Erythroblast (primary cell): ENCODE results near the gene LTBP3.
"Not testable (repeated sequence)": the region's sequence is repeated elsewhere in the genome, so short reads cannot be mapped to it uniquely, and the experiment has no call there.

Source experiments
- DNase-seq, 2 experiments: peaks; one replicate each; lab custom pipeline; 2025; lab: John Stamatoyannopoulos, UW
- GATA1 ChIP-seq: IDR thresholded peaks from 2 replicates; pipeline ENCODE4 v1.6.1; 2011; ENCODE audit warnings: low read depth, mild to moderate bottlenecking, control low read depth, low read length, moderate library complexity
- POLR2A ChIP-seq: IDR thresholded peaks from 2 replicates; pipeline ENCODE4 v1.6.1; 2011; ENCODE audit warnings: mild to moderate bottlenecking, low read length

LTBP3 gene

GRCh38 chr11:65516135-65516968 lies 41.8 kb downstream of the LTBP3 start:
- DNase-seq = no peak
- TF ChIP-seq GATA1 (no peak), POLR2A (no peak)

- not testable (repeated sequence) for DNase-seq
Observed at GRCh38 chr11:65512311-65512710, 45.8 kb downstream of the LTBP3 start.

GRCh38 chr11:65506772-65507505 lies 51.2 kb downstream of the LTBP3 start:
- DNase-seq = peak; percentile 81 to 89
- TF ChIP-seq POLR2A (peak; percentile 95), GATA1 (no peak)

GRCh38 chr11:65506290-65506771 lies 51.8 kb downstream of the LTBP3 start:
- no peak for DNase-seq
- TF ChIP-seq POLR2A (no peak), GATA1 (no peak)

- no peak for DNase-seq
- peak; percentile 74 for TF ChIP-seq POLR2A
- no peak for TF ChIP-seq GATA1
Observed at GRCh38 chr11:65505466-65506289, 52.5 kb downstream of the LTBP3 start.

GRCh38 chr11:65504674-65505465 lies 53.3 kb downstream of the LTBP3 start:
- DNase-seq = no peak
- TF ChIP-seq POLR2A (peak; percentile 40), GATA1 (no peak)

GRCh38 chr11:65503949-65504673 lies 54.0 kb downstream of the LTBP3 start:
- peak; percentile 89 for TF ChIP-seq POLR2A
- TF ChIP-seq GATA1 = no peak
- DNase-seq = peak in 1 of 2 experiments; percentile 58

GRCh38 chr11:65503368-65503948 lies 54.7 kb downstream of the LTBP3 start:
- no peak for DNase-seq
- TF ChIP-seq GATA1 (no peak), POLR2A (no peak)

GRCh38 chr11:65502555-65503367 lies 55.4 kb downstream of the LTBP3 start:
- peak; percentile 84 to 87 for DNase-seq
- TF ChIP-seq POLR2A (peak; percentile 85), GATA1 (no peak)

GRCh38 chr11:65502274-65502554 lies 55.9 kb downstream of the LTBP3 start:
- TF ChIP-seq GATA1 (no peak), POLR2A (no peak)
- no peak for DNase-seq

- DNase-seq = peak; percentile 65 to 82
- peak; percentile 90 for TF ChIP-seq POLR2A
- TF ChIP-seq GATA1 = no peak
Observed at GRCh38 chr11:65501472-65502273, 56.5 kb downstream of the LTBP3 start.
